Stimulated activated CD8-positive, alpha-beta memory T cell treated with anti-CD3 and anti-CD28 coated beads, Interleukin-4, amount 100 ng/mL, for 1 hour (primary cell): ENCODE data around the gene GRAMD1B.
A peak's percentile ranks its signal among the peaks of the same experiment; 100 is the strongest.
"Not testable (repeated sequence)": the region's sequence is repeated elsewhere in the genome, so short reads cannot be mapped to it uniquely, and the experiment has no call there.

ENCODE experiments used
- DNase-seq, 2 donors: peaks; one replicate each; pipeline ENCODE4 v3.0.0-alpha.2; 2020; ENCODE audit warnings: low read depth in 2 of 2, low spot score in 1 of 2

GRAMD1B gene

GRCh38 chr11:123562829-123563228 lies 132.8 kb downstream of the GRAMD1B start:
- no peak for DNase-seq

- DNase-seq, result no peak
Observed at GRCh38 chr11:123564221-123564620, 134.2 kb downstream of the GRAMD1B start.

- DNase-seq, result no peak
Observed at GRCh38 chr11:123566852-123567251, 136.8 kb downstream of the GRAMD1B start.

GRCh38 chr11:123567466-123567865 lies 137.4 kb downstream of the GRAMD1B start:
- no peak for DNase-seq

- no peak for DNase-seq
Observed at GRCh38 chr11:123568367-123568870, 138.3 kb downstream of the GRAMD1B start.

- DNase-seq, result no peak
Observed at GRCh38 chr11:123569393-123569792, 139.3 kb downstream of the GRAMD1B start.

- DNase-seq, result no peak
Observed at GRCh38 chr11:123570939-123571580, 141.0 kb downstream of the GRAMD1B start.

GRCh38 chr11:123572791-123573190 lies 142.7 kb downstream of the GRAMD1B start:
- DNase-seq, result not testable (repeated sequence)

- no peak for DNase-seq
Observed at GRCh38 chr11:123573286-123573685, 143.2 kb downstream of the GRAMD1B start.

GRCh38 chr11:123575441-123575840 lies 145.4 kb downstream of the GRAMD1B start:
- no peak for DNase-seq

- DNase-seq, result no peak
Observed at GRCh38 chr11:123576082-123576481, 146.0 kb downstream of the GRAMD1B start.

GRCh38 chr11:123576501-123576900 lies 146.4 kb downstream of the GRAMD1B start:
- no peak for DNase-seq

- peak; percentile 10 to 33 for DNase-seq
Observed at GRCh38 chr11:123577081-123577598, 147.1 kb downstream of the GRAMD1B start.

GRCh38 chr11:123578778-123579481 lies 148.9 kb downstream of the GRAMD1B start:
- DNase-seq, result no peak

GRCh38 chr11:123579482-123579812 lies 149.4 kb downstream of the GRAMD1B start:
- DNase-seq, result no peak

GRCh38 chr11:123580137-123580536 lies 150.1 kb downstream of the GRAMD1B start:
- DNase-seq, result no peak

GRCh38 chr11:123580557-123581275 lies 150.6 kb downstream of the GRAMD1B start:
- peak; percentile 24 to 40 for DNase-seq

GRCh38 chr11:123581651-123582399 lies 151.8 kb downstream of the GRAMD1B start:
- DNase-seq, result no peak

GRCh38 chr11:123582992-123583504 lies 153.0 kb downstream of the GRAMD1B start:
- DNase-seq, result no peak

- DNase-seq, result no peak
Observed at GRCh38 chr11:123584186-123584585, 154.1 kb downstream of the GRAMD1B start.

- DNase-seq, result no peak
Observed at GRCh38 chr11:123584737-123585136, 154.7 kb downstream of the GRAMD1B start.
